ENCODE measurements around the gene MINK1. TPM values are rescaled to one million over a fixed set of nuclear protein-coding genes. Genes with fewer than 3 reads are reported as not detected.
"Not testable (repeated sequence)": the region's sequence is repeated elsewhere in the genome, so short reads cannot be mapped to it uniquely, and the experiment has no call there.

Gene MINK1
- total RNA-seq, 1 experiment from 2014 or later = 105 TPM

GRCh38 chr17:4823373-4824089 is 9.6 kb upstream of the MINK1 start:
- DNase-seq (ENCODE audit: low spot score) (no peak), ATAC-seq (no peak)
- Mint-ChIP-seq H3K9me3 (no peaks in the 10 kb centered on the region), H3K4me3 (no peak overlapping the region), H3K36me3 (peaks cover 8% of the 10 kb centered on the region), H3K27me3 (ENCODE audit: low read depth) (no peaks in the 10 kb centered on the region), H3K27ac (peak overlapping the region; percentile 67; the same call in 1 of the 2 replicates), H3K4me1 (no peaks in the 10 kb centered on the region)
- POLR2A ChIA-PET = no interaction called here
- CTCF ChIA-PET = interaction anchor here (0.9 to 1.8 kb wide), 3 partner anchors 35 to 113 kb away, joined by 3 to 4 read pairs (median 4); partner anchors contain the start of gene ARRB2
- no peak for TF ChIP-seq E2F4 (CRISPR knock-in tag; IDR thresholded peaks at IDR 0.05; ENCODE audit: borderline replicate concordance, low read depth)
- no peak for TF ChIP-seq ZSCAN18 (CRISPR knock-in tag; IDR thresholded peaks at IDR 0.05)
- no peak for TF ChIP-seq ELF4 (CRISPR knock-in tag; IDR thresholded peaks at IDR 0.05; ENCODE audit: low read depth)

- Mint-ChIP-seq H3K27me3 (ENCODE audit: low read depth) (no peaks in the 10 kb centered on the region), H3K4me3 (no peak overlapping the region), H3K27ac (no peak overlapping the region), H3K4me1 (no peaks in the 10 kb centered on the region), H3K36me3 (no peaks in the 10 kb centered on the region), H3K9me3 (no peaks in the 10 kb centered on the region)
- no peak for TF ChIP-seq USF2 (CRISPR knock-in tag; IDR thresholded peaks at IDR 0.05)
- no peak for TF ChIP-seq ESRRA (CRISPR knock-in tag; IDR thresholded peaks at IDR 0.05; ENCODE audit: borderline replicate concordance)
- TF ChIP-seq MYBL2 (CRISPR knock-in tag; IDR thresholded peaks at IDR 0.05) = no peak
- no peak for TF ChIP-seq SOX15 (CRISPR knock-in tag; IDR thresholded peaks at IDR 0.05)
- no peak for TF ChIP-seq ZSCAN18 (CRISPR knock-in tag; IDR thresholded peaks at IDR 0.05)
- TF ChIP-seq ATF2 (CRISPR knock-in tag; IDR thresholded peaks at IDR 0.05; ENCODE audit: borderline replicate concordance, low read depth) = no peak
- TF ChIP-seq ZNF423 (CRISPR knock-in tag; IDR thresholded peaks at IDR 0.05) = no peak
- TF ChIP-seq ERG (CRISPR knock-in tag; IDR thresholded peaks at IDR 0.05) = no peak
- no peak for TF ChIP-seq E2F1 (CRISPR knock-in tag; IDR thresholded peaks at IDR 0.05)
- no peak for TF ChIP-seq ZNF317 (CRISPR knock-in tag; IDR thresholded peaks at IDR 0.05; ENCODE audit: borderline replicate concordance, low read depth)
- TF ChIP-seq NR1H2 (CRISPR knock-in tag; IDR thresholded peaks at IDR 0.05) = no peak
- TF ChIP-seq ZNF416 (CRISPR knock-in tag; IDR thresholded peaks at IDR 0.05) = no peak
- TF ChIP-seq JUN (CRISPR knock-in tag; IDR thresholded peaks at IDR 0.05) = no peak
- TF ChIP-seq ZNF232 (CRISPR knock-in tag; IDR thresholded peaks at IDR 0.05) = no peak
- no peak for TF ChIP-seq NR3C1 (CRISPR knock-in tag; conservative IDR thresholded peaks at IDR 0.05; ENCODE audit: low read depth)
- TF ChIP-seq GTF2I (CRISPR knock-in tag; conservative IDR thresholded peaks at IDR 0.05) = no peak
- no peak for TF ChIP-seq SP1 (CRISPR knock-in tag; conservative IDR thresholded peaks at IDR 0.05)
- no peak for TF ChIP-seq ZNF425 (CRISPR knock-in tag; conservative IDR thresholded peaks at IDR 0.05)
- no peak for ATAC-seq
- no peak for DNase-seq (ENCODE audit: low spot score)
- POLR2A ChIA-PET = no interaction called here
- CTCF ChIA-PET = interaction anchor here (0.5 kb wide), 1 partner anchor 28 kb away, joined by 3 read pairs; no protein-coding TSS in a partner anchor
Measured at GRCh38 chr17:4827399-4827798, 5.7 kb upstream of the MINK1 start.

- DNase-seq (ENCODE audit: low spot score); H3K27me3 Mint-ChIP-seq (ENCODE audit: low read depth); POLR2A ChIA-PET; ATAC-seq; CTCF ChIA-PET; H3K36me3 Mint-ChIP-seq; H3K9me3 Mint-ChIP-seq: not testable (repeated sequence)
- Mint-ChIP-seq H3K27ac (peak overlapping the region; percentile 96), H3K4me3 (peak overlapping the region; percentile 82), H3K4me1 (peaks cover 24% of the 10 kb centered on the region)
Measured at GRCh38 chr17:4832829-4833177, 337 bp upstream of the MINK1 start.

Data from WTC11 (cell line).